HG03064 (cell line): ENCODE data around the gene TBC1D10B.

Experiments
- ATAC-seq: cut with Tn5 transposase; IDR thresholded peaks from one replicate; pipeline ENCODE4 v1.9.1; 2021; ENCODE audit warnings: low read depth; ENCODE audit not compliant: unreplicated experiment

TBC1D10B gene

DNA sequence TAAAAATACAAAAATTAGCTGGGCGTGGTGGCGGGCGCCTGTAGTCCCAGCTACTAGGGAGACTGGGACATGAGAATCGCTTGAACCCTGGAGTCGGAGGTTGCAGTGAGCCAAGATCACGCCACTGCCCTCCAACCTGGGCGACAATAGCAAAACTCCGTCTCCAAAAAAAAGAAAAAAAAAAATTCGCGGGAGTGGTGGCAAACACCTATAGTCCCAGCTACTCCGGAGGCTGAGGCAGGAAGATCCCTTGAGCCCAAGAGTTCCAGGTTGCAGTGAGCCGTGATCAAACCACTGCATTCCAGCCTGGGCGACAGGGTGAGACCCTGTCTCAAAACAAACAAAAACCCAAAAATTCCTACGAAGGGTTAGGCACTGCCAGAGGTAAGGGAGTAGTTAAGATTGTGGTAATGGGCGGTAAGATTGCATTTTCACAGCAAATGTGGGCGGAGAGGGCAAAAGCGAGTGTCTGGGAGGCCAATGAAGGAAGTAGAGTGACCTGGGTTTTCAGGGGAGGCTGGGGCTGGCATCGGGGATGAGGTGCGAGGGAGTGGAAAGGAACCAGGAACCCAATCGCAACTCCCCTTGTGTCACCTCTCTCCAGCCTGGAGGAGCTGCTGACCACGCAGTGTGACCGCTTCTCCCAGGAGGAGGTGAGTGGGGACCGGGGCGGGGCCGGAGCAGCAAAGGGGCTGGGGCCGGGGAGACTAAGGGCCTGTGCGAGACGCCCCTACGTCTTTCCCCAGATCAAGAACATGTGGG lies 6.9 kb upstream of the TBC1D10B start:
- ATAC-seq: no peak

DNA sequence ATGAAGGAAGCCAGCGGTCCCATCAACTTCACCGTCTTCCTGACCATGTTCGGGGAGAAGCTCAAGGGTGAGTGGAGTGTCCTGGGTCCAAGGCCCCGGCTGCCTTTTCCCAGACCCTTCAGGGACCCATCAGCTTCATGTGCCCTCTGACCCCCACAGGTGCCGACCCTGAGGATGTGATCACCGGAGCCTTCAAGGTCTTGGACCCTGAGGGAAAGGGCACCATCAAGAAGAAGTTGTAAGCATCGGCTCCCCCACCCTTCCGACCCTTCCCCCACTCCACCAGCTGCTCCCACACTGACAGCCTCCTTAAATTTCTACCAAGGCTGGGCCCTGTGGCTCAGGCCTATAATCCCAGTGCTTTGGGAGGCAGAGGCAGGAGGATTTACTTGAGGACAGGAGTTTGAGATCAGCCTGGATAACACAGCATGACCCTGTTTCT lies 6.2 kb upstream of the TBC1D10B start:
- no peak for ATAC-seq

DNA sequence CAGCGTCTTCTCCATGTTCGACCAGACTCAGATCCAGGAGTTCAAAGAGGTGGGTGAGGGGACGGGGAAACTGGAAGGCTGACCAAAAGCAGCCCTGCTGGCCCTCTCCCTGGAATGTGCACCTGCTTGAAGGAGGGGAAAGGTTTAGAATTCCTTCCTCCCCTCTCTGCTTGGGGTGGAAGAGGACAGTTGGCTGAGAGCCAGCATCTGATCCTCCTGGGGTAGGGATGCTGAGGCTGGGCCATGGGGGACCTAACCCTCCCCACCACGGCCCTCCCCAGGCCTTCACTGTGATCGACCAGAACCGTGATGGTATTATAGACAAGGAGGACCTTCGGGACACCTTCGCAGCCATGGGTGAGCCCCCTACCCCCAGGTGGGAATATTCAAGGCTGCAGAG lies 5.6 kb upstream of the TBC1D10B start:
- ATAC-seq: no peak

DNA sequence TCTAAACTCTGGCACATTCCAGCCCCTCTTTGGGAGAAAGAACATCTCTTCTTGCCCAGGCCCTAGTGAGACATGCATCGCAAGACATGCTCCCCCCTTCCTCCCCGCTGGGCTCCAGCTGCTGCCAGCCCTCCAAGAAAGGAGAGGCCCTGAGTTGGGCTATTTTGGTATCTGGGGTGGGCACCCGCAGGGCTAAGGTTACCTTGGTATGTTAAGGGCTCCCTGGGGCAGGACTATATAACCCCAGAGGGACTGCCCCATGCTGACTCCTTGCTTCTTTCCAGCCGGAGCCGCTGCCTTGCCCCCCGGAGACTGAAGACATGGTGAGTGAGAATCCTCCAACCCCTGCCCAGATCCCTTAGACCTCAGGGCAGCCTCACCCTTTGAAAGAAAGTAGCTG lies 4.2 kb upstream of the TBC1D10B start, which contains the start of gene MYL11:
TSS of gene MYL11 (plus strand) at position 265 of the 400 bp plus-strand sequence. CDS start at position 321, 56 bp downstream.
- ATAC-seq: no peak

DNA sequence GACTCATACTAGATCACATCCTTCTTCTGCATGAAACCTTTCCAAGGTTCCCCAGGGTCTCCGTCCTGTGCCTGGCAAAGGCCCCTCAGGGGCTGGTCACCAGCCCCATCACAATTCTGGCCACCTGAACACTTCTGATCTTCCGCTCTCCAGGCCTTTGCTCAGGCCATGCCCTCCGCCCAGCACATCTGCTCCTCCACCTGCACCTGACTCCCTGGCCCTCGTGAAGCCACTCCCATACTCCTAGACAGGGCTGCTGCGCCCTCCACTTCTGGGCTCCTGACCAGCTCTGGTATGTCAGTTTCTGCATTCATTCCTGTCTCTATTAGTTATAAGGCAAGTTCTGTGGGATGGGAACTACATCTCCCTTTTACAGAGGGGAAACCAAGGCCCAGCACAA lies 2.4 kb upstream of the TBC1D10B start:
- ATAC-seq: no peak

DNA sequence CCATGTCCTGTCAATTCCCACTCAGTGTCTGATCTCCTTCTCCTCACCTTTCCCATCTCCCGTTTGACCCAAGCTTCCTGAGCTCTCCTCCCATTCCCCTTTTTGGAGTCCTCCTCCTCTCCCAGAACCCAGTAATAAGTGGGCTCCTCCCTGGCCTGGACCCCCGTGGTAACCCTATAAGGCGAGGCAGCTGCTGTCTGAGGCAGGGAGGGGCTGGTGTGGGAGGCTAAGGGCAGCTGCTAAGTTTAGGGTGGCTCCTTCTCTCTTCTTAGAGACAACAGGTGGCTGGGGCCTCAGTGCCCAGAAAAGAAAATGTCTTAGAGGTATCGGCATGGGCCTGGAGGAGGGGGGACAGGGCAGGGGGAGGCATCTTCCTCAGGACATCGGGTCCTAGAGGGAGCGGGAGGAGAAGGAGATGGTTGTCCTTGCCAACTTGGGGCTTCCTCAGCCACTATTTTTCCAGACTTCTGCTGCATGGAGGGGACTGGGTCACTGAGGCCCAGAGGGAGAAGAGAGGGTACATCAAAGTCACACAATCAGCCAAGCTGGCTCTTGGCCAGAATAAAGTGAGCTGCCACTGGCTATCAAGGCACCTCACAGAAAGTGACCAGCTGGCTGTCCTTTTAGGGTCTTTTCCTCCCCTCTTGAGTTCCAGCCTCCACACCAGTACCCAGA lies 1.9 kb upstream of the TBC1D10B start:
- ATAC-seq: no peak

DNA sequence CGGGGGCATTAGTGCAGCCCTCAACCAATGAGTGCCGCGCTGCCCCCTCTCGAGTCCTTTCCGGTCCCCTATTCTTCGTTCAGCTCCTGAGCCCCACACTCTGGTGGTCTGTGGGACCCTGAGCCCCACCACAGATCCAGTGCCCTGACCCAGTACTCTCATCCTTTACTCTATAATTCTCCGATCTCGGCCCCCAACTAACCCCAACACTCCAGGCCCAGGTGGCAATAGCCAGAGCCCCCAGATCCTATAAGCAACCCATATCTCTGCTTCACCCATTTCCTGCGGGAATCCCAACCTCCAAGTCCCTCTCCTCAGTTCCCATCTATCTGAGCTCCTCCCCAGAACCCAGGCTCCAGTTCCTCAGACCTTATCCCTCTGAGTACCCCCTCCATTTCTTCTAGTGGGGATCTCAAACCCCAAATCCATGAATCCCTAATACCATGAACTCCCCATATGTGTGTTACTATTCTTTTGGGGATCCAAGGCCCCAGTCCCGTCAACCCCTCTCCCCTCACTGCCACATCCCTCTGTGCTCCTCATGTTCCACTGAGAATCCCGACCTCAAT lies 1.0 kb upstream of the TBC1D10B start:
- ATAC-seq: no peak

DNA sequence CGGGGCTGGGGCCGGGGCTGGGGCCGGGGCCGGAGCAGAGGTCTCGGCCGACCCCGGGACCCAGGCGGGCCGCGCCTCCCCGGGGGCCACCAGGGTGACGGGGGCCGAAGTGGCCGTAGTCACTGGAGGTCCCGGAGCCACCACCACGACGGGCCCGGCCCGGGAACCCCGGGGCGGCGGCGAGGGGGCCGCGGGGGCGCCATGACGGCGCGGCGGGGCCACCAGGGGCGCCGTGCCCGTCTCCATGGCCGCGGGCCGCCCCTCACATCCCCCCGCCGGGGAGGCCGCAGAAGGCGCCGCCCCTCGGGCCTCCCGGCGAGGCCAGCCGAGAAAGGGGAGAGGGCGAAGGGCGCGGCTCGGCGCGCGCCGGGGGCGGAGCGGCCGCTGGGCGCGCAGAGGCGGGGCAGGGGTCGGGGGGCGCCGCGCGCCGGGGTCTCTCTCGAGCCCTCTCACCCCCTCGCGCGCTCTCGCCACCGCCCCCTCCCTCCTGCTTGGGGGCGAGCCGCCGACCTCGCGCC lies 297 bp downstream of the TBC1D10B start:
- ATAC-seq: no peak

DNA sequence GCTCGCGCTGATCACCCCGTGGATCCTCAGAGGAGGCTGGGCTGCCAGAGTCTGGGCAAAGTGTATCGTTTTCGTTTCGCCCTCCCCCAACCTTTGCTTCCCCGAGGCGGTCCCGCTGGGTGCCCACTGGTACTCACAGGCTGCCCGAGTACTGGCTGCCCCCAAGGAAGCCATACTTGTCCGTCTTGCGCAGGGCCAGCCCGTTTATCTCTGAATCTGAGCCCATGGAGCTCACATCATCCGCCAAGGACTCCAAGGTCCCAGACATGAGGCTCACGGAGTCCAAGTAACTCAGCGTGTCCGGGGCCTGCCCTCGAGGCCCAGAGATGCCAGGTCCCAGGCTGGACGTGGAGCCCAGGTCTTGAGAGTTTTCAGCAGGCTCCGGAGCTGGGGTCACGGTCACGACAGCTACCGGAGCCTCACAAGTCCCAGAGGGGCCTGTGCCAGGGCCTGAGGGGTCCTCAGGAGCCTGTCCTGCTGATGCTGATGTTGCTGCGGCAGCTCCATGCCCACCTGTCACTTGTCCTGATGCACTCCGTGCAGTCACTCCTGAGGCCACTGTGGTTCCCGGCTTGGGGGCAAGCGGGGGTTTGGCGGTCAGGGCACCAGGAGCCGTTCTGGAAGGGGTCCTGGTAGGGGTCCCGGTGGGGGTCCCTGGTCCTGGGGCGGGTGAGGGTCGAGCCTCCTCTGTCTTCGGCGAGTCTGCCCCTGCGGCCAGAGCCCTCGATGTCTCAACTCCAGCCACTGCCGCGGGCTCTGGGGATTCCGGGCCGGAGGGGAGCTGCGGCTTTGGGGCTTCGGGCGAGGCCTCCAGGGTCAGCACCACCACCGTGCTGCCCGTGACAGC lies 980 bp downstream of the TBC1D10B start:
- no peak for ATAC-seq

DNA sequence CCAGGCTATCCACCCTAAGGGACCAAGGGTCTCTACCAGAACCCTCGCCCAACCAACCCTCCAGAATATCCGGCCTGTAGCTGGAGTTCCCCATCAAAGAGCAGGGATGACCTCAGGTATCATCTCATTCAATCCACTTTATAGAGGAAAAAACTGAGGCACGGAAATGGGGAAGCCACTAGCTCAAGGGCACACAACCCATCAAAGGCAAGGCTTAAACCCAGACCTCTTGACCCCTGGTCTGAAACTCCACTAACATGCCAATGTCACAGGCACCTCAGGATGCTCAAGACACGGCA lies 1.6 kb downstream of the TBC1D10B start:
- ATAC-seq: no peak

DNA sequence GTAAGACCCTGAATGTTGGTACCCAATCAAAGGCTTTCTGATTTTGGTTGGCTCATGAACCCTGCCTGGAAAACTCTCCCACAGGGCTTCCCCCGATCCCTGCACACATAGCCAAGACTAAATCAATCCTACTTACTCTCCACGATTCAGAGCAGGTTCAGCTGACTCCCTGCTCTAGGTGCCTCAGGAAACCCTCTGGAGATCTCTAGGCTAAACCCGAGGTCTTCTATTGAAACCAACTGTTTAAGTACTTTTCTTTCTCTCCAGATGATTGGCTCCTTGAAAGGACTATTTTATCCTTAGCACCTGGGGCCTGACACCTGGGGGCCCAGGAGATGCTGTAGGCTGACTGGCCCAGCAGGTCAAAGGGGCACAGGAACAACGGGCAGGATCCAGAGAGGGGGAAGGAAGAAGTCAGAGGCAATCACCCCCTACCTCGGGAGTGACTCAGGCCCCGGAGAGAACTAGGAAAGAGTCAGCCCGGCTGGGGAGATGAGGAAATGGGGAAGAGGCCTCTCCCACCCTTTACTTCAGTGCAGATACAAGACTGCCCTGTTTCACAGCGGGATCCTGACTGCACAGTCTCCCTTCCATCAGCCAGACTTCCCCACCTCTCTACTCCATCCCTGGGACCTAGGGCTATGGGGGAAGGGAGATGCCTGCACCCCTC lies 2.0 kb downstream of the TBC1D10B start:
- ATAC-seq: no peak

DNA sequence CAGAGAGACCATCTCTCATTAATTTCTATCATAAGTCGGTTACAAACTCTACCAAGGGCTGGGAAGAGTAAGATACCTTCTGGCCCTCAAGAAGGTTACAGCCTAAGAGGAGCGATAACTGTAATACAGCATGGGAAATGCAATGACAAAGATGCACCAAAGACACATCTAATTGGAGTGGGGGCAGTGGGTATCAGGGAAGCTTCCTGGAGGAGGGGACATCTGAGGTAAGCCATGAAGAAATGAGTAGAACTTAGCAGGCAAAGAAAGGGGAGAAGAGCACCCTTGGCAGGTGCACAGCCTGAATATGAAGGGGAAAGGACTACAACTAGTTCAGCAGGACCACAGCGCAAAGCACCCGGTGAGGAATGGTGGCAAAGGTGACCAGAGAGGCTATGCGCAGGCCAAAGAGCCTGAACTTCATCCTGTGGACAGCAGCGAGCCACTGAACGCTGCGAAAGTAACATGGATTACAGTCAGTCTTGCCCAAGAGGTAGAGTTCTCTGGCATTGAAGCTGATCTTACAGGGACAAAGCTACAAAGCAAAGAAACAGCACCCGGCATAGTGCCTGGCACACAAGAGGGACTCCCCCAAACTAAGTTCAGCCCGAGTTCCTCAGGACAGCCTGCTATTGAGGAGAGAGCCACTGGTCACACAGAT lies 2.8 kb downstream of the TBC1D10B start:
- ATAC-seq: no peak

DNA sequence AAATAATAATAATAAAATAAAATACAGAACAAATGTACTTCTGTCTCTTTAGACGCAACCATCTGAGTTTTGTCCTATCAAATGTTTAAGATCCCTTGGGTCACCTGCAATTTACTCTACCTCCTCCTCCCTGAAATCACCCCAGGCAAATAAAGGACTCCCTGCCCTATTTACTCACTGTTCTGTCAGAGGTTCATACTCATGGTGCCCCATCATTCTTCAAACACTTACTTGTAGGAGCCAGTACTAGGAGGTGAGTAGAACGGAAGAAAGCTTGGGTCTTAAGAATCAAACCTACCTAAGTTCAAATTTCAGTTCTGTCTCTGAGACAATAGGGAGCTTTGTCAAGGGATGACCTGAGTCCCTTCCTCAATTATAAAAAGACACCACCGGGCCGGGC lies 3.8 kb downstream of the TBC1D10B start:
- ATAC-seq: no peak

DNA sequence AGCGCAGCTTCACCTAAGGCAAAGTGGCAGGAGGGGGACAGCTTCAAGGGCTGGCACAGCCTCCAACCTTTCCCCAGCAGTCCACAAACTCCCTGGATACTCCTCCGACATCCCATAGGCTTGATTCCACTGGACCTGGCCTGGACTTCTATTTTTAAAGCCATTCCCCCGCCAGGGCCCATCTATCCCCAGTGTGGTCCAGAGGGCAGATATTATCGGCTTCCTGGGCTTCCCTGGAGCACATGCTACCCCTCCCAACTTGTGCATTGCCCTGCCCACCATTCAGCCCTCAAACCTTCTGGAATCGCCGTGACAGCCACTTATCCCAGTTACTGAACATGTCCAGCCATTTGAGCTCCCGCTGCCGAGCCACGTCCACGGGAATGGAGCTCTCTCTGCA lies 5.1 kb downstream of the TBC1D10B start:
- ATAC-seq: no peak

DNA sequence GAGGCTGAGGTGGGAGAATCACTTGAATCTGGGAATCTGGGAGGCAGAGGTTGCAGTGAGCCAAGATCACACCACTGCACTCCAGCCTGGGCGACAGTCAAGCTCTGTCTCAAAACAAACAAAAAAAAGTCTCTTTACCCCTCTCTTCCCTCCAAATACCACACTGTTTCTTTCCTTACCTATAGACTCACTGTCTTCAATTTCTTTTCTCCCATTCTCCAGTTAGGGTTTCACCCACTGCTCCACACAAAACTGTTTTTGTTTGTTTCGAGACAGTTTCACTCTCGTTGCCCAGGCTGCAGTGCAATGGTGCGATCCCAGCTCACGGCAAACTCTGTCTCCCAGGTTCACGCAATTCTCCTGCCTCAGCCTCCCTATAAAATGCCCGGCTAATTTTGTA lies 9.1 kb downstream of the TBC1D10B start:
- ATAC-seq: no peak

DNA sequence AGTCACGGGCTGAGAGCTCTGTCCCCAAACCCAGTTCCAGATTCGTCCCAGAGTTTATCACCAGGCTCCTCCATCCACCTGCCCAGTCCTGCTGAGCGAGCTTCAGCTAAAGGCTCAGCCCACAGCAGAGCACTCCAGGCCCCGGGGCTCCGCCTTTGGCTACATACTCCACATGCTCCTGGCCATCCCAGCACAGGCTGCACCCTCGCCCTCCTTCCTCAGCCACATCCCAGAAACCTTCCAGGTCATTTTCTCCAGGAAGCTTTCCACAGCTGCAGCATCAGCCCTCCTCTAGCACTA lies 10.5 kb downstream of the TBC1D10B start:
- no peak for ATAC-seq

DNA sequence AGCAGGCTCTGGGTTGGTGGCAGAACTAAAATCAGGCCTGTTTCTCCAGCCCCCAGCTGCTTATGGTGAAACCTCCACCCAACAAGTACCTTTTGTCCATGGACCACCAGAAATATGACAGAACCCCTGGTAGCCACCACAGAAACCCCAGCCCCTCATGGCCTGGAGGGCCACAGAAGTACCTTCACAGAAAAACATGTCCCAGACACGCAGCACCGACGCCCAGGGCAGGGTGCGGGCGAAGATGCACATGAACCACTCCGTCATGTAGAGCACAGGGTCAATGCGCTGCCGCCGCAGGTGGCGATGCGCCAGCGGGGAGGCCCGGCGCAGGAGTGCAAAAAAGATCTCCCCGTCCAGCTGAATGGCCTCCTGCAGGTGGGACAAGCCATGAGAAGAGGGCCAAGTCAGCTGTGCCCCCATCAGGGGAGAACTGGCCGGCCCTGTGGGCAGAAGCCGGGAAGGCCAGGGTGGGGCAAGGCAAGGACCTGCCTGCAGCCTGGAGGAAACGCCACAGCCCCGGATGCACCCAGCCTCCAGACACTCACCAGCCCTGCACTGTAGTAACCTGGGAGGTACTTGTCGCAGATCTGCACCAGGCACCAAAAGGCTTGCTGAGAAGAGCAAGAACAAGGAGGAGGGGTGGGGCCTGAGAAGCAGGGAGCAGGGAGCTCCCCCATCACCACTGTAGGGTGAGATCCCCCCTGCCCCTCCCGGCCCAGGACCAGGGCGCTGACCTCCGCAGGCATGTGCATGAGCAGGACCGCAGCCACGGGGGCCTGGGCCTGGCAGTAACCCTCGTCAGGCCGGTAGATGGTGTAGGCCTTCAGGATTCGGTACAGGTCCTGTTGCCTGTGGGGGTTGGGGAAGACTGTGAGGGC lies 11.1 kb downstream of the TBC1D10B start:
- ATAC-seq: no peak

DNA sequence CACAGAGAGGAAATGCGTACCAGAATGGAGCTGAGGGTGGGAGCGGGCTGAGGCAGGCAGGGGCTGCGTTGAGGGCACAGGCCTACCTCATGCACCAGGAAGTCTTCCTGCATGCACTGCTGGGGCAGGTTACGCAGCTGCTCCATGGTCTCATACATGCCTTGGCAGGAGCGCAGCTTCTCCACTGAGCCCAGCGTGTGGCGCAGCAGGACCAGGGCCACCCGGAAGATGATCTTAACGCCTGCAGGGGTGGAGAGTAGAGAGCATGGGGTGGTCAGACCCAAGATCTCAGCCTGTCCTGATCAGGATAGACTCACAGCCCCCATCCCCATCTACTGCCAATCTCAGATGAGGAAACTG lies 11.7 kb downstream of the TBC1D10B start:
- ATAC-seq: no peak
